Stomach smooth muscle (tissue), 2 donors: ENCODE measurements around the gene DPY19L1.
"Not testable (repeated sequence)": the region's sequence is repeated elsewhere in the genome, so short reads cannot be mapped to it uniquely, and the experiment has no call there.

Source experiments
- H3K27ac ChIP-seq: one replicate; pipeline ENCODE4 v1.7.0; 2013; ENCODE audit warnings: mild to moderate bottlenecking, low read length, inconsistent platforms
- H3K27me3 ChIP-seq, 2 donors: one replicate each; pipeline ENCODE4 v1.7.0; 2013; ENCODE audit warnings: low read length in 2 of 2; ENCODE audit not compliant: insufficient read depth in 2 of 2, control insufficient read depth in 1 of 2
- H3K36me3 ChIP-seq, 2 donors: one replicate each; pipeline ENCODE4 v1.7.0; 2013; ENCODE audit warnings: low read length in 2 of 2; ENCODE audit not compliant: control insufficient read depth in 2 of 2, insufficient read depth in 2 of 2
- H3K4me1 ChIP-seq: one replicate; pipeline ENCODE4 v1.7.0; 2013; ENCODE audit warnings: low read length; ENCODE audit not compliant: control insufficient read depth, insufficient read depth
- H3K4me3 ChIP-seq, 2 donors: one replicate each; pipeline ENCODE4 v1.7.0; 2013; ENCODE audit warnings: low read length in 2 of 2
- H3K9ac ChIP-seq, 2 donors: one replicate each; pipeline ENCODE4 v1.7.0; 2013; ENCODE audit warnings: low read length in 2 of 2, mild to moderate bottlenecking in 1 of 2
- H3K9me3 ChIP-seq, 2 donors: one replicate each; pipeline ENCODE4 v1.7.0; 2013; ENCODE audit warnings: low read length in 2 of 2; ENCODE audit not compliant: control insufficient read depth in 2 of 2
- donor health status: healthy.
- donor health status: Pancreatic carcinoma.

The DPY19L1 gene

DNA sequence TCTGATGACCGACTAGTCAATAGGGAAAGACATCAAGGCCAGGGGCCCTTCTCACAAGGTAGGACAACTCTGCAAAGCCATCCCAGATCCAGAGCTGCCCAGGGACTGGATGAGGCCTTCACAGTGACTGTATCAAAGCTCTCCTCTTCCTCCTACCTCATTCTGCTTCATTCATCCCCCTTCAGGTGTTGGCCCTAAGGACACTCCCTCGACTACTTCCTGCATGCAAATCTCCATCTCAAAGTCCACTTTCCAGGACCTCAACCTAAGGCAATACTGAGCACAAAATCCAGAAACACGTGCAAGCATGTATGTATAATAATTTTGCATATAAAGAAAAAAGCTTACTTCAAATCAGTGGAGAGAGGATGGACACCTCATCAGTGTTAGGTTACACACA, 25.1 kb downstream of the DPY19L1 start:
- H3K27ac ChIP-seq: no peak overlapping the region
- H3K4me3 ChIP-seq: no peak overlapping the region
- H3K27me3 ChIP-seq: no peaks in the 10 kb centered on the region
- H3K9me3 ChIP-seq: no peaks in the 10 kb centered on the region
- H3K36me3 ChIP-seq: peaks cover 3 to 11% of the 10 kb centered on the region in 2 donors
- no peaks in the 10 kb centered on the region for H3K4me1 ChIP-seq
- H3K9ac ChIP-seq: no peak overlapping the region

DNA sequence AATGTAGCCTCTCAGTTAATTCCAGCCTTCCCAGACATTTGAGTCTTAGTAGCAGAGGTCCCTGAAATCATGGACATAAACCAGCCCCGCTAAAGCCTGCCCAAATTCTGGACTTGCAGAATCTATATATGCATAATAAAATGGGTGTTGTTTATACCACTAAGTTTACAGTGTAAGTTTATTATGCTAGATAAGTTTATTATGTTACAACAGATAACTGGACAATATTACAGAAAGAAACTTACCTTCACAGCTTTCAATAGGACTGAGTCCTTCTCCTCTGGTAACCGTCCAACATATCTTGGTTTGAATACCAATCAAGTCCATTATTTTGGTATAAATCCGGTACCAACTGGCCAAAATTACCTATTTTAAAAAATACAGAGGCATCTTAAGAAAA, 26.2 kb downstream of the DPY19L1 start:
- peaks cover 0 to 11% of the 10 kb centered on the region in 2 donors for H3K36me3 ChIP-seq
- H3K9ac ChIP-seq: no peak overlapping the region
- no peaks in the 10 kb centered on the region for H3K27me3 ChIP-seq
- H3K9me3 ChIP-seq: no peaks in the 10 kb centered on the region
- H3K27ac ChIP-seq: no peak overlapping the region
- no peak overlapping the region for H3K4me3 ChIP-seq
- no peaks in the 10 kb centered on the region for H3K4me1 ChIP-seq

DNA sequence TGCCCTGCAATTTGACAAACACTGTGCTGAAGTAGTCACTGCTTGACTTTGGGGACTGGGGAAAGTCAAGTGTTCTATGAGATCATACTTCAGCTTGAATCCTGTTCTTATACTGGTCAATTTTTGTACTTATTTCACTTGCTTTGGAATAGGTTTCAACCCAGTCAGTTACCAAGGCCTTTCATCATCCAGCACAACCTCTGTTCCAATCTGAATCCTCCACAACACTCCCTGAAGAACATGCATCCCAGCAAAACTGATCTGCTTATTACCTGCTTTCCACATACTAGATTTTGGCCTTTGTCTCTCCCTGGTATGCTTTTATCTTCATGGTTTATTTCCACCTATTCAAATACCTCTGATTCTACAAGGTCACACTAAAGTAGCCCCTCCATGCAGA, 29.5 kb downstream of the DPY19L1 start:
- no peak overlapping the region for H3K27ac ChIP-seq
- H3K27me3 ChIP-seq: no peaks in the 10 kb centered on the region
- H3K4me1 ChIP-seq: no peaks in the 10 kb centered on the region
- H3K9me3 ChIP-seq: no peaks in the 10 kb centered on the region
- H3K9ac ChIP-seq: no peak overlapping the region
- H3K36me3 ChIP-seq: peaks cover 0 to 9% of the 10 kb centered on the region in 2 donors
- H3K4me3 ChIP-seq: no peak overlapping the region

DNA sequence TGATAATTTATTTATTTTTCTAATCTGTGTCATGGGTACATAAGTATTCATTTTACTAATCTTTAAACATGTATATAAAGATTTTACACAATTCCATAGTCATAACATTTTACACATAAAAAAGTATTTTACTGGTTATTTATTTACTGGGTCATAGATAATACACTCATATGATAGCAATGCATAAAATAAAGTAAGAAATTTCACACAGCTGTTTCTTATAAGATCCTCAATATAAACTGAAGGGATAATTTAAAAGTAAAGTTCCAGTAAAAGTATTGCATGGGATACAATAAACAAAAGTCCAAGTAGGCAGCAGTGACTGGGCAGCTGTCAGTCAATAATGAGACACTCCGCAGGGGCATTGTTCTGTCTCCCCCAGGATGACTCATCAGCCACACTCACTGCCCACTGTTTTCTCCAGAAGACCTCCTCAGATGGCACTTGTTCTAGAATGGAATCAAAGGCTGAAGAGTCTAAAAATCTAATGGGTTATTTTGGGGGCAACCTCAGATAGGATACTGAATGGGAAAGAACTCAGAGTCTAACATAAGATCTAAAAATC, 32.7 kb downstream of the DPY19L1 start:
- no peaks in the 10 kb centered on the region for H3K9me3 ChIP-seq
- H3K4me3 ChIP-seq: no peak overlapping the region
- no peak overlapping the region for H3K9ac ChIP-seq
- H3K36me3 ChIP-seq: no peaks in the 10 kb centered on the region
- no peaks in the 10 kb centered on the region for H3K27me3 ChIP-seq
- H3K27ac ChIP-seq: no peak overlapping the region
- no peaks in the 10 kb centered on the region for H3K4me1 ChIP-seq

DNA sequence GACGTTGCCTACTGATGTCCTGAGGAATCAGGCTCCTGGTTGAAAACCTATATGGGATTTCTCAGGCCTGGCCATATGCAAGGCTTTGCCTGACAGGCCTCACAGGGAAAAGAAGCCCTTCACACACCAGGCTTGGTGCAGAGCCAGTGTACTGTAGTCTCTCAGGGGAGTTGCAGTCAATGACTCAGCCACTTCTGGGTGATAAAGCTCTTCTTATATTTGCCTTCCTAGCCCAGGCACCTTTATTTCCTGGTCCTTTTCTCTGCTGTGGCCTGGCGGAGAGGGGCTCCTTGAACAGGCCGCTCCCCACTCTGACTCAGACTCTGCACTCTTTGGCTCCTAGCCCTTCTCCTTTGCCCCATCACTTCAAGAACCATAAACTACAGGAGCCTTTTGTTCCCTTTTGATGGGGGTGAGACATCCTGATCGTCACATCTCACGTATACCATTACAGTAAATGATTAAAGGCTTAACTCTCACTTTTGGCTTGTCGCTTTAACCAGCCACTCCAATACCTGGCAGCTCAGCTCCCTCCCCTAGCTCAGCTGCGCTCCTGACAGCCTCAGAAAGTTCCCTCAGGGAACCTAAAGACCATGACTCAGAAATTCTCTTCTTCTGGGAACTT, 33.5 kb downstream of the DPY19L1 start:
- no peaks in the 10 kb centered on the region for H3K27me3 ChIP-seq
- H3K27ac ChIP-seq: no peak overlapping the region
- H3K4me3 ChIP-seq: no peak overlapping the region
- H3K4me1 ChIP-seq: no peaks in the 10 kb centered on the region
- H3K36me3 ChIP-seq: no peaks in the 10 kb centered on the region
- H3K9ac ChIP-seq: no peak overlapping the region
- H3K9me3 ChIP-seq: no peaks in the 10 kb centered on the region

DNA sequence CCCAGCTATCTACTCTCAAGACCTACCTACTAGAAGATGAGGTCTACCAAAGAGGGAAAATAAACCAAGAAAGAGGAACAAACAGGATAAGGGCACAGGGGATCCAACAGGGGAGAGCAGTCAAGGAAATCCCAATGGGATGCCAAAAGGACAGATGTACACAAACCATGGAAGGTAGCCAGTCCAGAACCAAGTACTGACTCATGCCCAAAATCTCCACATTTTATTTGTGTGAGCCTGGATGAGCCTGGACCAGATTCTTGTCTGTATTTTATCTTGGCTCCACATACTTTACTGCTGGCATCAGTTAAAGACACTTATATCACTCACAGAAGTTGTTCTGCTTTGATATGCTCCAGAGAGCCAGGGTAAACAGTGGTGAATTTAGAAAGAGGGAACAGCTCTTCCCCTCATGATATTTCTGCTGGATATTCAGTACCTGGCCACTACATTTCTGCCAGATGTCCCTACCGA, 34.1 kb downstream of the DPY19L1 start:
- not testable (repeated sequence) for H3K9ac ChIP-seq, H3K27ac ChIP-seq, H3K27me3 ChIP-seq

DNA sequence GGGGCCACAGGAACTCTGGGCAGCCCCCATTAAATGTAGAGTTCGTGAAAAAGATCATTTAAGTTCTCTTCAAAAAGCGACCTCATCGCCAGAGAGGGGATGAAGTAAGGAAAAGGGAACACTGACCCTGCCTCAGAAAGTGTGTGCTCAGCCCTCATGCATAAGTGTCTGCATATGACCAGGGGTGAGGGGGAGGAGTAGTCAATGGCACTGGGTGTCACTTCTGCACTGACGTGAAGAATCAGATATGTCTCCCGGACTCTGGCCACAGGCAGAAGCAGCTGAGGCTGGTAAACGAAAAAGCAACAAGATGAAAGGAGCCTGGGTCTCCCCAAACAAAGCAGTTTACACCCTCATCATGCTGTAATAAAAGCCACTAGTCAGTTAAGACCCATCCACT, 39.0 kb downstream of the DPY19L1 start:
- not testable (repeated sequence) for H3K9ac ChIP-seq, H3K27ac ChIP-seq, H3K9me3 ChIP-seq, H3K36me3 ChIP-seq, H3K4me3 ChIP-seq, H3K4me1 ChIP-seq, H3K27me3 ChIP-seq

More for the DNA sequence above, 34.1 kb downstream of the DPY19L1 start:
- not testable (repeated sequence) for H3K4me3 ChIP-seq, H3K36me3 ChIP-seq, H3K9me3 ChIP-seq, H3K4me1 ChIP-seq

DNA sequence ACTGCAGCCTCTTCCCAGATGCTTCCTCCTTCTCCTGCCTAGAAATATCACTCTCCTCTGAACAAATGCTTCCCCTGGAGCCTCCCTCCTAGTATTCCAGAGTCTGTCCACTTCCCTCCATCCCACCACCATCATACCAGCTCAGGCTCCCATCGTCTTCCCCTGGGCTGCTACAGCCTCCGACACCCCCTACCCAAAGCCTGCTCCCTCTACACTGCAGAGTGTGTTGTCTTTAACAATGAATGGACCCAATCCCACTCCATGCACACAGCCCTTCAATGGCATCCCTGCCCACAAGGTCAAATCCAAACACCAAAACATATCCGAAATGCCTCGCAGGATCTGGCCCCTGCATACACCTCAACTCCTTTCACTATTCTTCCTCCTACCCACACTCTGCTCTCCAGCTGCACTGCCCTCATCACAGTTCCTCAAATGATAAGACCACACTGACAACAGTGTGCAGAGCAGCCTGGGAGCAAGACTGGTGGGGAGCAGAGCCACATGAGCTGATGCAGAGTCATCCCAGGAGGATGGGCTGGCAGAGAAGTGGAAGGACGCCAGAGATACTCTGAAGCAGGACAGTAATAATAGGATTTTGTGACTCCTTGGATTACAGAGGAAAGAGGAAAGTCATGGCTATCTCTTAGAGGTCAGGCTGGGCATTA, 40.7 kb downstream of the DPY19L1 start:
- not testable (repeated sequence) for H3K4me3 ChIP-seq, H3K27me3 ChIP-seq, H3K27ac ChIP-seq, H3K9ac ChIP-seq, H3K4me1 ChIP-seq, H3K36me3 ChIP-seq, H3K9me3 ChIP-seq

DNA sequence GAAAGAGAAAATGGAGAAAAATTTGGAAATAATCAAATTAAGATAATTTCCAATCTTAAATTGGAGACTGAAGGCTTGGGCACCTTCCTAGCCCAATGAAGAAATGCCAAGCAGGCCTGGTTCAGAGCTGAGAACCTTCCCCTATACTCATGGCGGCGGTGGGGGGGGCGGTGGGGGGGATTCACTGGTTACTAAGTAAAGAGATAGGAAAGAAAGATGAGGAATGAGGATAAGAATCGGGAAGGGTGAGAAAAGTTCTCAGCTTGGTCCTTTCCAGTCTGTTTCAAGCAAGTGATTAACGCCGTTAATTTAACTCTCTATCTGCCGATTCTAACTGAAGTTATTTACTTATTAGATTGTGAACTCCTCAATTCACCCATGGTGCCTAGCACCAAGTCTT, 41.5 kb downstream of the DPY19L1 start:
- Histone ChIP-seq H3K9ac (no peak overlapping the region), H3K27me3 (no peaks in the 10 kb centered on the region), H3K36me3 (no peaks in the 10 kb centered on the region), H3K9me3 (no peaks in the 10 kb centered on the region), H3K4me3 (no peak overlapping the region), H3K27ac (no peak overlapping the region), H3K4me1 (no peaks in the 10 kb centered on the region)

DNA sequence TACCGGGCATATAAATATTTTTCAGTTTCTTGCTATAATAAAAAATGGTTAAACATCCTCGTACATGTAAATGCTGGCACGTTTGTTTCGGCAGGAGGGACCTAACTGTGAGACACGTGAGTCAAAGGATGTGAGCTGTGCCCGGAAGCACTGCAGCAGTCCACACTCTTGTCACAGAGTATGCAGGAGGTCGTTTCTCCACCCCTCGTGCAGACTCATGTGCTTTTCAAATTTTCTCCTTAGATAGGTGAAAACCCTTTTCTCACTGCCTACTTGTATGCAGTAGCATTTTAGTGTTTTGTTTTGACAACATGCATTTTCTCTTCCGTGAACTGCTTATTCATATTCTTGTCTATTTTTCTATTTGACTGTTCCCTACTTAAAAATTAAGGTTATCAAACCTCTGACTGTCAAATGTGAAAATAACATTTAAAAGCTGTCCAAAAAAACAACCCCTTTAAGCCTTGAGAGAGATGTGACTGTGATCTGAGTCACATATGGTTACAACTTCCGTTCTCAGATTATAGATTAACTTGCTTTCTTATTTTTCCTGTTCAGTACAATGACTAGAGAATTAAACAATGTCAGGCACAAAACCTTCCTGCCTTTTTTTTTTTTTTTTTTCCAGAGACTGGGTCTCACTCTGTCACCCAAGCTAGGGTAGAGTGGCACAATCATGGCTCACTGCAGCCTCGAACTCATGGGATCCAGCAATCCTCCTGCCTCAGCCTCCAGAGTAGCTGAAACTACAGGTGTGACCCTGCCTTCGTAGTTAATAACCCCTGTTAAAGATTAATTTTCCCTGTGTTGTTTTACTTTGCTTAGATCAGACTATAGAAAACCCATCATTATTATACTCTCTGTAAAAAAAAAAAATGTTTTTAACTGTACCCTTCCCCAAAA, 45.1 kb downstream of the DPY19L1 start:
- no peak overlapping the region for H3K4me3 ChIP-seq
- no peaks in the 10 kb centered on the region for H3K27me3 ChIP-seq
- H3K4me1 ChIP-seq: no peaks in the 10 kb centered on the region
- H3K9me3 ChIP-seq: no peaks in the 10 kb centered on the region
- H3K27ac ChIP-seq: no peak overlapping the region
- H3K36me3 ChIP-seq: no peaks in the 10 kb centered on the region
- no peak overlapping the region for H3K9ac ChIP-seq
